NCI-H1436 treated with DMSO at 0.1 percent for 48 hours (cell line): ENCODE results near the gene INMT.
"Not testable (repeated sequence)": the region's sequence is repeated elsewhere in the genome, so short reads cannot be mapped to it uniquely, and the experiment has no call there.

ENCODE experiments used
- DNase-seq: peaks from one replicate; lab custom pipeline; 2025; lab: John Stamatoyannopoulos, UW

Gene INMT

DNA sequence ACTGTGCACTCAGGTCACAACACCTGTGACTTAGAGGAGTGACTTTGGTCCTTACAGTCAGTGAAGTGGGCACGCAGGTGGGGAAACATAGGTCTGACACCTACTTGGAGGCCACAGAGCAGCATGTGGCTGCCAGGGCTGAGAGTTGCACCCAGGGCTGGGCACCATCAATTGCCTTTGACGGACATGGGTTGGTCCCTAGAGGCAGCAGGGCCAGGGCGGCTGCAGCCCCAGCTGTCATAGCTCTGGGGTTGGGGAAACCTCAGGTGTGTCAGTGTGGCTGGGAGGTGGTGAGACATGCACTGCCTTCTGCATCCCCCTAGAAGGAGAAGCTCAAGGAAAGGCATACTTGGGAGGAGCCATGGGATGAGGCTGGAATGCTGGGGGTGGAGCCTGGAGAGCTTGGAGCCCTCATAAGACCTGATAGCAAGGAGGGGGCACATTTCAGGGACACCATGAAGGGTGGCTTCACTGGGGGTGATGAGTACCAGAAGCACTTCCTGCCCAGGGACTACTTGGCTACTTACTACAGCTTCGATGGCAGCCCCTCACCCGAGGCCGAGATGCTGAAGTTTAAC, at the start of gene INMT:
TSS of gene INMT (plus strand) at position 440 of the 578 bp plus-strand sequence. CDS start at position 456, 16 bp downstream.
- DNase-seq = no peak

DNA sequence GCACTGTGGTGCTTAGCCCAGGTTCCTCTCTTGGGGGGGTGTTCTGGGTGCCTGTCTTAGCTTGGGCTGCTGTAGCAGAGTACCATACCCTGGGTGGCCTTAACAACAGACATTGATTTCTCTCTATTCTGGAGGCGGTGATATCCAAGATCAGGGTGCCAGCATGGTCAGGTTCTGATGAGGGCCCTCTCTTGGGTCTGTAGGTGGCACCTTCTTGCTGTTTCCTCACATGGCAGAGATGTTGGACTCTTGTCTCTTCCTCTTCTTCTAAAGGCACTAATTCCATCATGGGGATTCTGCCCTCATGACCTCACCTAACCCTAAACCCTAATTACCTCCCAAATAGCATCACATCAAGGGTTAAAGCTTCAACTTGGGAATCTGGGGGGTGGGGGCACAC, 49.7 kb upstream of the INMT start:
- no peak for DNase-seq

DNA sequence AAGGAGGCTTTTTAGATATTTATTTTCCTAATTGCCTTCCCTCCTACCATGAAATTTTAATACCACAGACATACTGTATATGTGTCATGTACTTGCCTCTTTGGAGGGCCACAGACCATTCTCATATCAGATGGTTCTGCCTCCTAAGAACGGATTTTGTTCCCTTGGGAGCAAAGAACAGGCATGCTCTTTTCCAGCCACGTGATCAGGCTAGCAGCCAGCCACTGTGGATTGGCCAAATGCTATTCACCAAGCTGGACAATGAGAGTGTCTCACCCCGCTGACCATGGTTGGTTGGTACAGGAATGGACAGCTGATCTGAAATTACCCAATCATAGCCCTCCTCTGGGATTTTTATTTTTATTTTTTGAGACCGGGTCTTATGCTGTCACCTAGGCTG, 48.2 kb upstream of the INMT start:
- DNase-seq = no peak

DNA sequence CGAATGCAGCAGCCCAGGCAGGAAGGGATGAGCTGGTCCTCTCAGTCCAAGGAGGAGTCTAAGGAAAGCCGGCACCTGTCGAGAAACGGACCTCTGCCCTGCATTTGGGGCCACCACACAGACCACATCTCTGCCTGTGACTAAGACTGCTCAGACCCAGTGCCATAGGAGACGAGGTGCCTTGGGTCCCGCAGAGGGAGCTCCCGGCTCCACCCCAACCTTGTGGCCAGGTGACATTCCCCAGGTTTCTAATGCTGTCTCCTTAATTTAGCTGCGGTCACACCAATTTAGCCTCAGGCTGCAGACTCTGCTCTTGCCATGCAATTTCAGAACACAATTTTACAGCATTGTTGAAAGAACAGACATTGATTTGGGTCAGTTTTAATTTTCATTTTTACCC, 46.9 kb upstream of the INMT start:
- DNase-seq = no peak

DNA sequence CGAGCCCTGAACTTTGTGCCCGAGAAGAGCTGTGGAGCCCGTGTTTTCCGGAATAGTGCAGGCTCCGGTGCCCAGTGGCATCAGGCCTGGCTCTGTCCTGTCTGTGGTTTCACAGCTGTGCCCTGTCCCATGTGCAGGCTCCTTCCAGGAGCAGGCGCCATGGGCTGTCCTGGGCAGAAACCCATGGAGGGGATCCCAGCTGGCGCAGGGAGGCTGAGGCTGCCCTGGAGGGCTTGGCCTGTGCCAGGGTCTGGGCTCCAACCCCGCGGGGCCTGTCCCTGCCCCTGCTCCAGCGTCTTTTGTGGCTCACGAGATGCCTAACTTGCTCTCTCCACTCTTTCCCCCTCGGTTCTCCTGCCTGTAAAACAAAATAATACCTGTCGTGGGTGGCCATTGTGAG, 46.3 kb upstream of the INMT start:
- no peak for DNase-seq

DNA sequence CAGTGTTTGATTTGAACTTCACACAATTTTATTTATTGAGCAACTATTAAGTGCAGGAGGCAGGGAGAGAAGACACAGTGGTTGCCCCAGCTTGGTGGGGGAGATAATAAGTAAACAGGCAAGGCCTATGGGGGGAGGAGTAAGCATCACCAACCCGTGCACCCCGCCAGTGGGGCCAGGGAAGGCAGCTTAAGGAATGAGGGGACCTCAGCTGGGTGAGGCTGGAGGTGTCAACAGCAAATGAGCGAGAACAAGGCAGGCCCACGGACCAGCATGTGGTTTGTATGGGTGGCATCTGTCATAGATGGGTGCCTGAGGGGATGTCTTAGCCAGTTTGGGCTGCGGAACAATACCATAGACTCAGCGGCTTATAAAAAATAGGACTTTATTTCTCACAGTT, 45.6 kb upstream of the INMT start:
- DNase-seq = no peak

DNA sequence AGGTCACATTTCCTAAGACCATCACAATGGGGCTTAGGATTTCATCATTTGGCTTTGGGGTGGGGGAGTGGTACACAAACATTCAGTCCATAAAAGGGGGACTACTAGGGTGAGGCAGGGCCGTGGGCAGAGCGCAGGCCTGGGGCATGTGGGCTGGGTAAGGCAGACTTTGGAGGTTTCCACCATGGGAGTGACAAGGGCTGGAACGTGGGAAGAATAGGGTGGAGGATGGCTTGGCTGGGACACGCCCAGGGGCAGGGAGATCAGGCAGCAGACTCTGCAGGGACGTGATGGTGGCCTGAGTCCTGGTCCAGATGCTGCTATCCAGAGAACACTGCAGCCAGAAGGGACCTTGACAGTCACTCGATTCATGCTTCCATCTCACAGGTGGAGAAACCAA, 45.0 kb upstream of the INMT start:
- DNase-seq = no peak

DNA sequence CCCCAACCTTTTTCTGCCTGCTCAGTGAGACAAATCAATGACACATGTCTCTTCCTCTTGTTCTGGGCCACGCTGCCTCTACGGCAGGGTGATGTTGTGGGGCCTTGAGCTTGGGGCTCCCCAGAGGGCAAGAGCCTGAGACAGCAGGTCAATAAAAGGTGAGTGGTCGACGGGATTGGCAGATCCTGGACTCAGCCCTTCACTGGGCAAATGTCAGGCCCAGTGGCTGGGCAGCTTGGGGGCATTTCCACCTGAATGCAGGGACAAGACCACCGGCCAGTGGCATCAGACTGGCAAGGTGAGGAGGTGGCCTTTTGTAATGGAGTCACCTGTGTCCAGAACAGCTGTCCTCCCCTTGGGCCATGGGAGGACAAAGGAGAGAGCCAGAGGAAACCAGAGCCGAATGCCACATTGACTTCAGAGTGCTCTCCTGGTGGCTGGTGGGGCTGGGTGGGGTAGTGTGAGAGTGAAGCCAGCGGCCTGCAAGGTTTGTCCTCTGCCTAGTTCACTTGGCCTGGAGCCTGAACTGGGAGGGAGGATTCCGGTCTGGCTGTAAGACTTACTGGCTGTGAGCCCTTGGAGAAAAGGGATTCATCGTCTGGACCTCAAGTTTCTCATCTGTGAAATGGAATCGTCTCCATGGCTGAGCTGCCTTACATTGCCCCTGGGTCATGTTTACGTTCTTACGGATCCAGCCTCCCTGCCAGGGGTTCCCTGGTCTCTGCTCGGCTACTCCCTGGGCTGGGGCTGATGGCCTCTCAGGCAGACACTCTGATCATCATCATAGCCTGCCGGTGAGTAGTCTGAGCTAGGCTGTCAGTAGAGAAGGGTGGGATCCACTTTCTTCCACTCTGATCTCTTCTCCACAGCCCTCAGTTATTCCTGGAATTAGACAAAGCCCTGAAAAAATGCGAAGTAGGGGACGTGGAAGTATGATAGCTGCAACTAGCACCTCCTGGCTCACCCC, 44.3 kb upstream of the INMT start:
- no peak for DNase-seq

DNA sequence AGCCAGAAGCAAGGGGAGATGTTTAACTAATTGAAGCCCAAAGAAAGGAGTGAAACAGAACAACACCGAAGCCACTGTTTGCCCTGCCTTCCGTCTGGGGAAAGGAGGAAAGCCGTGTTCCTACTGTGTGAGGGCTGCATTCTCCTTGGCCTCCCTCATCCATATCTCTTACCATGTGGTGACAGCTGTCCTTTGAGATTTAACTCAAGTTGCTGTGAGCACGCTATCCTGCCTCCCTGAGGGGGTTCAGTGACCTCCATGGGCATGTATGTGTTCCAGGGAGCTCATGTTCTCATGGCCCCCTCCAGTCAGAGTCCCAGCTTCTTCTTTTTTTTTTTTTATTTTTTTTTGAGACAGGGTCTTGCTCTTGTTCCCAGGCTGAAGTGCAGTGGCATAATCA, 43.5 kb upstream of the INMT start:
- DNase-seq = no peak

DNA sequence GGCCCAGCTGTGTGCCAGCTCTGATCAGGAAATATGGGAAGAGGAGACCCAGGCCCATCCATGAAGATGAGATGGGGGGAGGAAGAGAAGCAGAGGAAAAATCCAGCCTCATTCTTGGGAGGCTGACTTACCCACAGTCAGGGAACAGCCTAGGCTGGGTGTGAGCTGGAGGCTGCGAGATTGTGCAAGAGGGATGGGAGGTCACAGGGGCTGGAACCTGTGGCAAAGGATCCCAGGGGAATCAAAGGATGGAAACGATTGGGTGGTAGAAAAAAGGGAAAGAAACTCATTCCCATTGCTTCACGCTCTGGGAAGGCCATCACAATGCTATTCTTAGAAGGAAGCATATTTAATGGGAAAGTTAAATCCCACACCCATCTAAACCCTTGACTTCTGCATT, 43.0 kb upstream of the INMT start:
- DNase-seq = no peak

DNA sequence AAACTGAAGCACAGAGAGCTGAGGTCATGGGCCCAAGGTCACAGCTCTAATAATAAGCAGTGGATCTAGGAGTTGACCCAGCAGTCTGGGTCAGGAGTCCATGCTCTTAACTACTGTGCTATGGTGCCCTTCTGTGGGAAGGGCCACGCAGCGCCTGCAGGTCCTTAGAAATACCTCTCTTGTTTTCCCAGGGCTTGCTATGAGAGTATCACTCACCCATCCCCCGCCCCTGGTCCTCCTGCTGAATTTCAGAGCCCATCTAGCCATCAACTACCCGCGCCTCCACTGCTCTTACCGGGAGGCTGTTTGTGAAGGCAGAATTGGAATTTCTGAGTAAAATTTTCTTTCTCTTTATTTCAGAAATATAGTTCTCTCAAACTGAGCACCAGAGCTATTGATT, 42.4 kb upstream of the INMT start:
- DNase-seq = no peak

DNA sequence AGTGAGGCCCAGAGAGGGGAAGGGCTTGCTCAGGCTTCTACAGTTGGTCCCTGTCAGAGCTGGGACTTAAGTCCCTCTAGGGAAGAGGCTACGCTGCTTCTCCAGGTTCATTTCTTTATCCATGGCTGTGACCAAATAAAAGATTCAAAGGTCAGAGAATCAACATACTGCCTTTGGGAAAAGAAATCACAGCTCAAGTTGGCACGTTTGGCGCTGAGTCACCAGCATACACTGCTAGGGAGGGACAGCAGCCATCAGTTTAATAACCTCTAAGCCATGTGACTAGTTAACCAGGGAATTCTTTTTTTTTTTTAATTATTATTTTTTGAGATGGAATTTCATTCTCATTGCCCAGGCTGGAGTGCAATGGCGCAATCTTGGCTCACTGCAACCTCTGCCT, 41.3 kb upstream of the INMT start:
- DNase-seq = no peak

DNA sequence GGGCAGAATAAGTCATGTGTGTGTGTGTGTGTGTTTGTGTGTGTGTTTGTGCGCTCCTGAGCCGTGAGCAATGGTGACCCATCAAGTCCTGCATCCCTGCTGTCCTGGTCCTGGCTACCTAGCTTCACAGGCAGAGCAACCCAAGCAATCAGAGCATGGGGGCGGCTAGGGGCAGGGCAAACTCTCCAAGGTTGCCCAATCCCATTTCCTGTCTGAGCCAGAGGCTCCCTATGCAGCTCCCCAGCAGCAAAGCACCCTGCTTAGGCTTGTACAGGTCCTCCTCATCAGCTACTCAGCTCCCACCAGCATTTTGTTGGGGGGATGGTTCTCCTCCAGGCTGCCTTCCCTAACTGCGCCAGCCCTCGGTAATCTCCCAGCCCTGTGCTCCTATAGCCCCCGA, 38.5 kb upstream of the INMT start:
- no peak for DNase-seq

DNA sequence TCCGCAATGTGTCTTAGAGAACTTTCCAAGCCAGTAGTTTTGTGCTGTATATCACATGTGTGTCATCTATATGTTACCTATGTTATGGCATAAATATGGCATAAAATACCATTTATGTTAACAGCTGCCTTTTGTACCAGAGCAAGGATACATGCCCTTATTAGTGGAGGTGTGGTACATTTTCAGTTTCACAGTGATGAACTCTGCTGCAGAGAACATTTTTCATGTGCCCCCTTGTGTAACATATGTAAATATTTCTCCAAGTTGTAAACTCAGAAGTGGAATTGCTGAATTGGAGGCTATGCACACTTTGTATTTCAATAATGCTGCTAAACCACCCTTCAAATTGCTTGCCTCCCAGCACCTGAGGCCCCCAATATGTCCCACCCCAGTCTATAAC, 37.8 kb upstream of the INMT start:
- DNase-seq = no peak

DNA sequence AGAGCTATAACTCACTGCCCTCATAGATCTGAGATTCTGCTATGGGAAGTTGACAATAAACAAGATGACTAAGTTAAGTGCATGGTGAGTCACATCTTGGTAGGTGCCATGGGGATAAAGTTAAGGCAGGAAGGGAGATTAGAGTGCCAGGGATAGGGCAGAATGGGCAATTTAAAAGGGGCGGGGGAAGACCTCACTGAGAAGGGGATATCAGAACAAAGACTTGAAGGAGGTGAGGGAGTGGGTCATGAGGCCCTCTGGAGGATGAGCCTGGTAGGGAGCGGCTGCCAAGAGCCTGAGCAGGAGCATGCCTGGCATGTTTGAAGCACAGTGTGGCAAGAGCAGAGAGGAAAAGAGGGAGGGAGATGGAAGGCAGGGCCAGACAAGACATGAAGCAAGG, 34.8 kb upstream of the INMT start:
- DNase-seq = no peak

DNA sequence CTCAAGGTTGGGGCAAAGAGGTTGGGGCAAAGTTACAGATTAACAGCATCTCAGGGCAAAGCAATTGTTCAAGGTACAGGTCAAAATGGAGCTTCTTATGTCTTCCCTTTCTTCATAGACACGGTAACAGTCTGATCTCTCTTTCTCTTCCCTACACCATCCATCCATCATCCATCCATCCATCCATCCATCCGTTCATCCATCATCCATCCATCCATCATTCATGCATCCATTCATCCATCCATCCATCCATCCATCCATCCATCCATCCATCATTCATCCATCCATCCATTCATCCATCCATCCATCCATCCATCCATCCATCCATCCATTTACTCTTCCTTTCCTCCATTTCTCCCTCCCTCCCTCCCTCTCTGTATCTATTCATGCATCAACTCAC, 32.5 kb upstream of the INMT start:
- not testable (repeated sequence) for DNase-seq

DNA sequence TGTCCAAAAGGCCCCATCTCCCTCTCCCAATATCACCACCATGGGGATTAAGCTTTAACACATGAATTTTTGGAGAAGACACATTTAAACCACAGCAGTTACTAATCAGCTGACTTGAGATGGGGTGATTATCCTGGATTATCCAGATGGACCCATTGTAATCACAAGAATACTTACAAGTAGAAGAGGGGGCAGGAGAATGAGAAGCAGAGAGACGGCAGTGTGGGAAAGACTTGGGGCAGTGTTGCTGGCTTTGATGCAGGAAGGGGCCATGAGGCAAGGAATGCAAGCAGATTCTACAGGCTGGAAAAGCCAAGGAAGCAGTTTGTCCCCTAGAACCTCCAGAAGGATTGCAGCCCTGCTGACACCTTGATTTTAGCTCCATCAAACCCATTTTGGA, 30.7 kb upstream of the INMT start:
- DNase-seq = no peak

DNA sequence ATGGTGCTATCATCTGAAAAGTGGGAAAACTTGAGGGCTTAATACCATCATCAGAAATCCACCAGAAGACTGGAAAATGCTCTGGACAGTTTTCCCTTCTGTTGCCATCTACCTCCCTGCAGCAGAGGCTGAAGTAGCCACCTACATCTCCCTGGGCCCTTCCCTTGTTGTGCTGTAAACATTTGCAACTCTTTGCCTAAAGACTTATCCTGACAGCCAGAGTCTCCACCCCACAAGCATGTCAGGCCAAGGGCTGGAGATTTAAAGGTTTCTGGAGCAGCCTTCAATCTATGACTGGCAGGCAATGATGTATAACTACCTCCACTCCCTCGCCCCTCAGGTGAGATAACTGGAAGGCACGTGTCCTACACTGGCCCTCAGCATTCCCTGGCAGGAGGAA, 29.7 kb upstream of the INMT start:
- no peak for DNase-seq

DNA sequence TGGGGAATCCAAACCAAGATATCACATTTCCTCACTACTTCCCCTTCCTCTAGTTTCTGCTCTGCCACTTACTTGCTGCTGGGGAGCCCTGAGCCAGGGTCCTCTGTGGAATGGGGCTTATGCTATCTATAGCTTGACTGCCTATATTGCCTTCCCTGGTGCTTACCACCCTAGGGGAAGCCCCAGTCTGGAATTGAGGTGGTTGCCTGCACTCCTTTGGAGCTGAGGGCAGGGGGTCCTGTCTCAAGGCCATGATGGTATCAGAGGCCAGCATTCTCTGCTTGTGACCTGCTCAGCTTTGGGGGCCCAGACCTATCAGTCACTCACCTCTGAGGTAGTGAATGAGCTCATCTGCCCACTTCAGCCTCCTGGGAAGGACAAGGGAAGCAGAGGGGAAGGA, 29.3 kb upstream of the INMT start:
- no peak for DNase-seq

DNA sequence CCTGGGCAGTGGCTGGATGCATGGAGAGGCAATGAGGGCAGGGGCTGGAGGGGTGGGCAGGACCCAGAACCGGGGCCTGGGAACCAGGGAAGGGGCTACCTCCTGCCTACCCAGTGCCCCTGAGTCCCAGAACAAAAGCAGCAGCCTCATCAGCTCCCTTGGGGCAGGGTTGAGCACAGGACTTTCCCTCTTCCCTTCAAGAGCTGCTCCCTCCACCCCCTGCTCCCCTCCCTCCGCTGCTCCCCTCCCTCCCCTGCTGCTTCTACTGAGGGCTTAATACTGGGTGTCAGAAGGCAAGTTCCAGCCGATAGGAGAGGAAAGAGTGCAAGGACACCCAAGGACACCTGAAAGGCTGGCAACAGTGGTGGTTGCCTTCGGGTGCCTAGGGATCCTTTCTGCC, 28.2 kb upstream of the INMT start:
- DNase-seq = no peak

DNA sequence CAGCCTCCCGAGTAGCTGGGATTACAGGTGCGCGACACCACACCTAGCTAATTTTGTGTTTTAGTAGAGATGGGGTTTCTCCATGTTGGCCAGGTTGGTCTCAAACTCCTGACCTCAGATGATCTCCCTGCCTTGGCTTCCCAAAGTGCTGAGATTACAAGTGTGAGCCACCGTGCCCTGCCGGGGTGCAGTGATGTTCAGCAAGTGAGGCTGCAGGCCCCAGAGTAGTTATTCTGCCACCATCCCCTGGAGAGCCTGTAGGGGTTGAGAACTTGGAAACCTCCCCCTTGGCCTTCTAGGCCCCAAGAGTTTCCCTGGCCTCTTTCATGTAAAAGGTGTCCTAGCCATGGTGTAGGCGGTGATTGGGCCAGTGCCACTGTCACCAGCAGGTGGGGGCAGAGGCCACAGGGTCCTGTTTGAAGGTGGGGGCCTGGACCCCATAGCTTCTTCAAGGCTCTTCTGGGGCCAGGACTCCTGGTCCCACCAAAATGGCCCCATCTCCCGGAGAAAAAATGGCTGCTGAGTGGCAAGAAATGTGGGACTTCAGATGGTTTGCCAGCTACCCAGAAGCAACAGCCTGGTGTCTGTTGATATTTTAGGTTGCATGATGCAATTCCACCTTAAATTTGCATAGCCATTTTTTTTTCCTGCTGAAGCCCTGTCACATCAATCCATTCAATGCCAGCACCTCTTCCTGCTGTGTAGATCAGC, 25.5 kb upstream of the INMT start:
- DNase-seq = no peak

DNA sequence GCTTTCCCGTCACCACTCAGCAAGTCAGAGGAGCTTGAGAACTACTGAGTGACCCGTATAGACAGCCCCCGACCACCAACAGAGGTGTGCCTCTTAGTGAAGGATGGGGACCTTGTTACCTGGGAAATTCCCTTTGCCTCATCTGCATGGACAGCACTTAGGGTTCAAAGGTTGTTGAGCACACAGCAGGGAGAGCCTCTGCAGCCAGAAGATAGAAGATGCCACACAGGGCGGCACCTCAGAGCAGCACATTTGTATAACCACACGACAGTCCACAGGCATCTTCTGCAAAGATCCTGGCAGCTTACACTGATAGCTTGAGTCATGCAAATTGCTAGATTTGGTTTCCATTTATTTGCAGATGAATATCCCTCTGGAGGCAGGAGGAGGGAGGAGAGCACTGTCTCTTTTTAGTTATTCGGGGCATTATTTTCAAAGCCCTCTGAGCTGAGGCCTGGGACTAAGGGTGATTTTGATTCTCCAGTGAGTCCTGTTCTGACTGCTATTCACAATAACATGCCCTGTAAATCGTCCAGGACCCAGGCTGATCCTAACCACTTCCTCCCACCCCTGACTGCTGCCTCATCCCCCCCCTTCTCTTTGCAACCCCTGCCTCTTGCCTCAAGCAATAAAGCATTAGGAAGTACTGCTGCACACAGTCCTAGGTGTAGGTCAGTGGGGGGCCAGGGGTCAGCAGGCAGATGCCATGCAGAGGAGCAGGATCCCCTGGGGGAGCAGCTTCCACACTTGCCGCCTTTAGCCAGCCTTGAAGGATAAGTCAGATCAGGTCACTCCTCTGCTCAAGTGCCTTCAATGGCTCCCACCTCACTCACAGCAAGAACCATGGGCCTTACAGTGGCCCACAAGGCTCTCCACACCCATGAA, 24.6 kb upstream of the INMT start:
- no peak for DNase-seq
